ENCODE measurements around the gene PAPOLA.

GRCh38 chr14:96502621-96503305, 581 bp downstream of the PAPOLA start:
- TF ChIP-seq CTCF (IDR thresholded peaks at IDR 0.05; ENCODE audit: insufficient read depth, low read depth, low read length) (no peak), EZH2 (IDR thresholded peaks at IDR 0.05; ENCODE audit: insufficient read depth, low read length) (no peak)
